HFF-Myc (cell line): ENCODE results near the gene ZCCHC14.

Experiments used
- DNase-seq: peaks from one replicate; pipeline ENCODE4 v3.0.0-alpha.2; 2011; ENCODE audit warnings: low read depth; ENCODE audit errors: extremely low read depth
- H3K4me3 ChIP-seq: replicated peaks from 2 replicates; pipeline ENCODE4 v1.5.1; 2011; ENCODE audit warnings: low read depth, mild to moderate bottlenecking, control low read depth, low read length
- CTCF ChIP-seq: IDR thresholded peaks from 2 replicates; pipeline ENCODE4 v1.5.1; 2012; ENCODE audit warnings: mild to moderate bottlenecking, low read depth, low read length, control low read depth; ENCODE audit errors: missing control alignments

ZCCHC14 gene

GRCh38 chr16:87410530-87410929 is 82.3 kb downstream of the ZCCHC14 start:
- H3K4me3 ChIP-seq: no peak overlapping the region
- DNase-seq: no peak
- no peak for TF ChIP-seq CTCF

GRCh38 chr16:87409781-87410180 is 83.0 kb downstream of the ZCCHC14 start:
- DNase-seq: no peak
- TF ChIP-seq CTCF: no peak
- H3K4me3 ChIP-seq: no peak overlapping the region

GRCh38 chr16:87409153-87409552 is 83.7 kb downstream of the ZCCHC14 start:
- TF ChIP-seq CTCF: no peak
- DNase-seq: no peak
- no peak overlapping the region for H3K4me3 ChIP-seq

- DNase-seq: no peak
- H3K4me3 ChIP-seq: no peak overlapping the region
- no peak for TF ChIP-seq CTCF
These were observed 85.2 kb downstream of the ZCCHC14 start for GRCh38 chr16:87407511-87408112.

GRCh38 chr16:87406495-87407088 is 86.2 kb downstream of the ZCCHC14 start:
- DNase-seq: no peak
- no peak for TF ChIP-seq CTCF
- no peak overlapping the region for H3K4me3 ChIP-seq

GRCh38 chr16:87404764-87405625 is 87.8 kb downstream of the ZCCHC14 start:
- no peak for TF ChIP-seq CTCF
- DNase-seq: no peak
- H3K4me3 ChIP-seq: no peak overlapping the region
